ENCODE data around the gene CD4. TPM values are rescaled to one million over a fixed set of nuclear protein-coding genes. Genes with fewer than 3 reads are reported as not detected.

The CD4 gene
- total RNA-seq, 1 donor from 2014 or later = 0.62 TPM

GRCh38 chr12:6765634-6766581, 23.4 kb upstream of the CD4 start, which contains the start of gene PTMS:
Gene PTMS, plus strand, starts transcription at chr12:6766363. Its CDS starts 343 bp downstream, at chr12:6766706.
- no peaks in the 10 kb centered on the region for H3K27me3 Mint-ChIP-seq (ENCODE audit: unreplicated experiment)
- H3K4me3 Mint-ChIP-seq (ENCODE audit: unreplicated experiment) = peak within 1 kb of the TSS; percentile 95
- H3K27ac Mint-ChIP-seq (ENCODE audit: unreplicated experiment) = peak within 1 kb of the TSS; percentile 97
- no peaks in the 10 kb centered on the region for H3K9me3 Mint-ChIP-seq (ENCODE audit: unreplicated experiment)
- peaks cover 58% of the 10 kb centered on the region for H3K4me1 Mint-ChIP-seq (ENCODE audit: unreplicated experiment)
- peaks cover 4% of the 10 kb centered on the region for H3K36me3 Mint-ChIP-seq (ENCODE audit: unreplicated experiment)
- DNase-seq (ENCODE audit: extremely low spot score, unreplicated experiment) = peak; percentile 95
- TF ChIP-seq CTCF (IDR thresholded peaks at IDR 0.05) = no peak

GRCh38 chr12:6766651-6767349, 22.5 kb upstream of the CD4 start:
- Mint-ChIP-seq H3K27me3 (ENCODE audit: unreplicated experiment) (no peaks in the 10 kb centered on the region), H3K4me1 (ENCODE audit: unreplicated experiment) (peaks cover 61% of the 10 kb centered on the region), H3K9me3 (ENCODE audit: unreplicated experiment) (no peaks in the 10 kb centered on the region), H3K36me3 (ENCODE audit: unreplicated experiment) (peaks cover 11% of the 10 kb centered on the region), H3K27ac (ENCODE audit: unreplicated experiment) (peak overlapping the region; percentile 91), H3K4me3 (ENCODE audit: unreplicated experiment) (peak overlapping the region; percentile 95)
- peak; percentile 77 for TF ChIP-seq CTCF (IDR thresholded peaks at IDR 0.05)
- peak; percentile 92 for DNase-seq (ENCODE audit: extremely low spot score, unreplicated experiment)

- DNase-seq (ENCODE audit: extremely low spot score, unreplicated experiment) = no peak
- TF ChIP-seq CTCF (IDR thresholded peaks at IDR 0.05) = no peak
- H3K27me3 Mint-ChIP-seq (ENCODE audit: unreplicated experiment) = no peaks in the 10 kb centered on the region
- H3K36me3 Mint-ChIP-seq (ENCODE audit: unreplicated experiment) = peaks cover 11% of the 10 kb centered on the region
- peaks cover 54% of the 10 kb centered on the region for H3K4me1 Mint-ChIP-seq (ENCODE audit: unreplicated experiment)
- H3K27ac Mint-ChIP-seq (ENCODE audit: unreplicated experiment) = peak overlapping the region; percentile 91
- no peaks in the 10 kb centered on the region for H3K9me3 Mint-ChIP-seq (ENCODE audit: unreplicated experiment)
- H3K4me3 Mint-ChIP-seq (ENCODE audit: unreplicated experiment) = peak overlapping the region; percentile 95
Measured at GRCh38 chr12:6767353-6768319, 21.7 kb upstream of the CD4 start.

GRCh38 chr12:6768437-6768914, 20.9 kb upstream of the CD4 start:
- DNase-seq (ENCODE audit: extremely low spot score, unreplicated experiment) = no peak
- H3K27ac Mint-ChIP-seq (ENCODE audit: unreplicated experiment) = peak overlapping the region; percentile 91
- H3K36me3 Mint-ChIP-seq (ENCODE audit: unreplicated experiment) = peaks cover 11% of the 10 kb centered on the region
- H3K9me3 Mint-ChIP-seq (ENCODE audit: unreplicated experiment) = no peaks in the 10 kb centered on the region
- H3K4me1 Mint-ChIP-seq (ENCODE audit: unreplicated experiment) = peaks cover 47% of the 10 kb centered on the region
- TF ChIP-seq CTCF (IDR thresholded peaks at IDR 0.05) = no peak
- no peaks in the 10 kb centered on the region for H3K27me3 Mint-ChIP-seq (ENCODE audit: unreplicated experiment)
- H3K4me3 Mint-ChIP-seq (ENCODE audit: unreplicated experiment) = peak overlapping the region; percentile 95

All from osteocyte (in vitro differentiated cells).